ENCODE data around the gene NFIC.
"Not testable (repeated sequence)": the region's sequence is repeated elsewhere in the genome, so short reads cannot be mapped to it uniquely, and the experiment has no call there.

The NFIC gene

GRCh38 chr19:3373971-3374368, 7.6 kb downstream of the NFIC start:
- no peak for DNase-seq (ENCODE audit: low read depth in 2 of 2)

- DNase-seq (ENCODE audit: low read depth in 2 of 2) = no peak
Measured at GRCh38 chr19:3374369-3375112, 8.2 kb downstream of the NFIC start.

- no peak for DNase-seq (ENCODE audit: low read depth in 2 of 2)
Measured at GRCh38 chr19:3375221-3376090, 9.1 kb downstream of the NFIC start.

GRCh38 chr19:3376091-3376455, 9.7 kb downstream of the NFIC start:
- not testable (repeated sequence) for DNase-seq (ENCODE audit: low read depth in 2 of 2)

GRCh38 chr19:3378352-3379150, 12.2 kb downstream of the NFIC start:
- no peak for DNase-seq (ENCODE audit: low read depth in 2 of 2)

- DNase-seq (ENCODE audit: low read depth in 2 of 2) = no peak
Measured at GRCh38 chr19:3380829-3381228, 14.4 kb downstream of the NFIC start.

- DNase-seq (ENCODE audit: low read depth in 2 of 2) = no peak
Measured at GRCh38 chr19:3381701-3382372, 15.5 kb downstream of the NFIC start.

- no peak for DNase-seq (ENCODE audit: low read depth in 2 of 2)
Measured at GRCh38 chr19:3382460-3383100, 16.2 kb downstream of the NFIC start.

GRCh38 chr19:3383121-3383722, 16.8 kb downstream of the NFIC start:
- DNase-seq (ENCODE audit: low read depth in 2 of 2) = no peak

- DNase-seq (ENCODE audit: low read depth in 2 of 2) = no peak
Measured at GRCh38 chr19:3386447-3387234, 20.3 kb downstream of the NFIC start.

- DNase-seq (ENCODE audit: low read depth in 2 of 2) = no peak
Measured at GRCh38 chr19:3387645-3388589, 21.5 kb downstream of the NFIC start.

GRCh38 chr19:3389446-3389778, 23.0 kb downstream of the NFIC start:
- DNase-seq (ENCODE audit: low read depth in 2 of 2) = no peak

- DNase-seq (ENCODE audit: low read depth in 2 of 2) = no peak
Measured at GRCh38 chr19:3389876-3390371, 23.5 kb downstream of the NFIC start.

GRCh38 chr19:3391911-3392310, 25.5 kb downstream of the NFIC start:
- DNase-seq (ENCODE audit: low read depth in 2 of 2) = not testable (repeated sequence)

GRCh38 chr19:3392480-3392879, 26.1 kb downstream of the NFIC start:
- DNase-seq (ENCODE audit: low read depth in 2 of 2) = no peak

- DNase-seq (ENCODE audit: low read depth in 2 of 2) = no peak
Measured at GRCh38 chr19:3396881-3397265, 30.5 kb downstream of the NFIC start.

- DNase-seq (ENCODE audit: low read depth in 2 of 2) = no peak
Measured at GRCh38 chr19:3397266-3398022, 31.1 kb downstream of the NFIC start.
